ENCODE results near the gene DPF3. TPM values are rescaled to one million over a fixed set of nuclear protein-coding genes. Genes with fewer than 3 reads are reported as not detected.

The DPF3 gene
- polyA plus RNA-seq, 3 donors: 3.8 to 4.8 (median 3.9) TPM

- no peak for DNase-seq (ENCODE audit: extremely low read depth in 1 of 11, low read depth in 9 of 11, low spot score in 4 of 11)
Observed at GRCh38 chr14:72786378-72787350, 107.2 kb downstream of the DPF3 start.

- DNase-seq (ENCODE audit: extremely low read depth in 1 of 11, low read depth in 9 of 11, low spot score in 4 of 11): no peak
Observed at GRCh38 chr14:72783741-72784140, 110.2 kb downstream of the DPF3 start.

- DNase-seq (ENCODE audit: extremely low read depth in 1 of 11, low read depth in 9 of 11, low spot score in 4 of 11): no peak
Observed at GRCh38 chr14:72782817-72783216, 111.1 kb downstream of the DPF3 start.

GRCh38 chr14:72781561-72782508, 112.1 kb downstream of the DPF3 start:
- no peak for DNase-seq (ENCODE audit: extremely low read depth in 1 of 11, low read depth in 9 of 11, low spot score in 4 of 11)

- DNase-seq (ENCODE audit: extremely low read depth in 1 of 11, low read depth in 9 of 11, low spot score in 4 of 11): no peak
Observed at GRCh38 chr14:72780751-72781150, 113.2 kb downstream of the DPF3 start.

GRCh38 chr14:72779679-72780078, 114.2 kb downstream of the DPF3 start:
- DNase-seq (ENCODE audit: extremely low read depth in 1 of 11, low read depth in 9 of 11, low spot score in 4 of 11): no peak

- no peak for DNase-seq (ENCODE audit: extremely low read depth in 1 of 11, low read depth in 9 of 11, low spot score in 4 of 11)
Observed at GRCh38 chr14:72777636-72778035, 116.3 kb downstream of the DPF3 start.

GRCh38 chr14:72776701-72777261, 117.1 kb downstream of the DPF3 start:
- DNase-seq (ENCODE audit: extremely low read depth in 1 of 11, low read depth in 9 of 11, low spot score in 4 of 11): no peak

GRCh38 chr14:72775923-72776554, 117.9 kb downstream of the DPF3 start:
- no peak for DNase-seq (ENCODE audit: extremely low read depth in 1 of 11, low read depth in 9 of 11, low spot score in 4 of 11)

- no peak for DNase-seq (ENCODE audit: extremely low read depth in 1 of 11, low read depth in 9 of 11, low spot score in 4 of 11)
Observed at GRCh38 chr14:72774894-72775620, 118.8 kb downstream of the DPF3 start.

- DNase-seq (ENCODE audit: extremely low read depth in 1 of 11, low read depth in 9 of 11, low spot score in 4 of 11): no peak
Observed at GRCh38 chr14:72774141-72774540, 119.8 kb downstream of the DPF3 start.

GRCh38 chr14:72771561-72771960, 122.3 kb downstream of the DPF3 start:
- DNase-seq (ENCODE audit: extremely low read depth in 1 of 11, low read depth in 9 of 11, low spot score in 4 of 11): no peak

GRCh38 chr14:72766296-72766695, 127.6 kb downstream of the DPF3 start:
- DNase-seq (ENCODE audit: extremely low read depth in 1 of 11, low read depth in 9 of 11, low spot score in 4 of 11): no peak

- no peak for DNase-seq (ENCODE audit: extremely low read depth in 1 of 11, low read depth in 9 of 11, low spot score in 4 of 11)
Observed at GRCh38 chr14:72763892-72764291, 130.0 kb downstream of the DPF3 start.

- DNase-seq (ENCODE audit: extremely low read depth in 1 of 11, low read depth in 9 of 11, low spot score in 4 of 11): no peak
Observed at GRCh38 chr14:72759670-72760069, 134.2 kb downstream of the DPF3 start.

- no peak for DNase-seq (ENCODE audit: extremely low read depth in 1 of 11, low read depth in 9 of 11, low spot score in 4 of 11)
Observed at GRCh38 chr14:72758993-72759392, 134.9 kb downstream of the DPF3 start.

- no peak for DNase-seq (ENCODE audit: extremely low read depth in 1 of 11, low read depth in 9 of 11, low spot score in 4 of 11)
Observed at GRCh38 chr14:72758420-72758819, 135.5 kb downstream of the DPF3 start.

GRCh38 chr14:72756967-72757366, 136.9 kb downstream of the DPF3 start:
- DNase-seq (ENCODE audit: extremely low read depth in 1 of 11, low read depth in 9 of 11, low spot score in 4 of 11): no peak
